Stimulated activated CD8-positive, alpha-beta memory T cell treated with anti-CD3 and anti-CD28 coated beads, Interleukin-4, amount 100 ng/mL, for 24 hours (primary cell): Measurements from ENCODE around the gene GYG2.
"Not testable (repeated sequence)": the region's sequence is repeated elsewhere in the genome, so short reads cannot be mapped to it uniquely, and the experiment has no call there.

Experiments
- DNase-seq: peaks from one replicate; pipeline ENCODE4 v3.0.0-alpha.2; 2020; ENCODE audit warnings: low read depth

GYG2 gene

DNA sequence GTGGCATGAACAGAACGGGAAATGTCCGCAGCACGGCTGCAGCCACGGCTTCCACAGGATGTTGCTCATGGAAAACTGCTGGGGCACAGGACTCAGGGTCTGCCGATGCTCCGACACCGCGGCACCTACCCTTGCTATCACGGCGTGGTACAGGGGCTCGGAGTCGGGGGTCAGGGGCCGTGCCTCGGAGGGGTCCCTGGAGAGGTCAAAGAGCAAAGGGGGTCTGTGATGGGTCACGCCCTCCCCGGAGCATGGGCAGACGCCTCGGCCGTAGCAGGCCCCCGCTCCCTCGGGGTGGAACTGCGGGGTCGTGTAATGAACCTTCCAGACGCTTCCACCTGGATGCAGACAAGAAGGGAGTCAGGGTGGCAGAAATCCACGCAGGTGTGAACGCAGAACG lies 78.6 kb downstream of the GYG2 start:
- no peak for DNase-seq

DNA sequence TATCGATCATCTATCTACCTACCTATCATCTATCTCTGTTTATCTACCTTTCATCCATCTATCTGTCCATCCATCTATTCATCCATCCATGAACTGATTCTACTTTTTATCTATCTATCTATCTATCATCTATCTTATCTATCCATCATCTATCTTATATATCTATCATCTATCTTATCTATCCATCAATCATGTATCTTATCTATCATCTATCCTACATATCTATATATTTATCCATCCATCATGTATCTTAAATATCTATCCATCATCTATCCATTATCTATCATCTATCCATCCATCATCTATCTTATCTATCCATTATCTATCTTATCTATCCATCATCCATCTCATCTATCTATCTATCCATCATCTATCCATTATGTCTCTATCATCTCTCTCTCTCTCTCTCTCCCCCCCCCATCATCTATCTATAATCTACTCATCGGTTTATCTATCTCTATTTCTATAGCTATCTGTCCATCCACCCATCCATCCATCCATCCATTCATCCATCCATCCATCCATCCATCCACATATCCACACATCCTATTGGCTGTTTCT lies 79.5 kb downstream of the GYG2 start:
- no peak for DNase-seq

DNA sequence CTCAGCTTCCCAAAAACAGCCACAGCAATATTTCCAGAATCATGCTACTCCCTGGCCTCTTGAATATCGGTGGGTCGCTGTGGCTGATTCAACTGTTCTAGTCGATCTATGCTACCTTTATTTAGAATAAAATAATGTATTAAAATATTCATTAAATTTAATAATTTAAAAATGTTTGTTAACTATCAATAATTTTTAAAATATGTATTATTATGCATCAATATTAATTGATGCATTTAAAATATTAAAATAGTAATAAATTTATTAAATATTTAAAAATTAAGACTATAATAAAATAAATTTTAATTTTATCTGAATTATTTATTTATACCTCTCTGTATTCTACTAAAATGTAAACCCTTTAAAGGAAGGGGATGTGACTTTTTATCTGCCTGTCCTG lies 81.4 kb downstream of the GYG2 start:
- no peak for DNase-seq

DNA sequence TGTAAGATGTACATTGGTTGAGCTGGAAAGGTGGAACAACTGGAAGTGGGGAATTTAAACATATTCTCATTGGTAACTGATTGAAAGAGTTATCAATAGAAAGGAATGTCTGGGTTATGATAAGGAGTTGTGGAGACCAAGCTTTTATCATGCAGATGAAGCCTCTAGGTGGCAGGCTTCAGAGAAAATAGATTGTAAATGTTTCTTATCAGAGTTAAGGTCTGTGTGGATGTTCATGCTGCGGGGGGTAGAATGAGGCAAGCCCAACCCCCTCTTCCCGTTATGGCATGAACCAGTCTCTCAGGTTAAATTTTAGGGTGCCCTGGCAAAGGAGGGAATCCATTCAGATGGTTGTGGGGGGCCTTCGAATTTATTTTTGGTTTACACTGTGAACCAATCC lies 84.4 kb downstream of the GYG2 start:
- DNase-seq, result no peak

DNA sequence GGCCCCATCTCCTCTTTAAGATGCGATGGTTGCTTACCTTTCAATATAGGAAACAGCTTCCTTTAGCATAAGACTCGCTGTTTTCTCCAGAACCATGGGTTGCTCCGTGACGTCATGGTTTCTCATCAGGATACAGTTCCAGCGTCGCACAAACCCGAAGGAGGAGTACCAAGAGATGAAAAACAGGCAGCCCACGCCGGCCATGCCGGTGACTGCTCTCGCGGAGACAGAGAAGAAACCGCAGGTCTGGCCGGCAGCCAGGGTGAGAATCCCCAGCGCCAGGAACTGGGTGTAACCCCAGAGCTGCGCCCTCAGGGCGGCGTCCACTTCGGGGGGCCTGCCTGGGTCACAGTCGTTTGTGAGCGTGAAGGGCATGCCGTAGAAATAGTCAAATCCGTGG lies 89.0 kb downstream of the GYG2 start:
- no peak for DNase-seq

DNA sequence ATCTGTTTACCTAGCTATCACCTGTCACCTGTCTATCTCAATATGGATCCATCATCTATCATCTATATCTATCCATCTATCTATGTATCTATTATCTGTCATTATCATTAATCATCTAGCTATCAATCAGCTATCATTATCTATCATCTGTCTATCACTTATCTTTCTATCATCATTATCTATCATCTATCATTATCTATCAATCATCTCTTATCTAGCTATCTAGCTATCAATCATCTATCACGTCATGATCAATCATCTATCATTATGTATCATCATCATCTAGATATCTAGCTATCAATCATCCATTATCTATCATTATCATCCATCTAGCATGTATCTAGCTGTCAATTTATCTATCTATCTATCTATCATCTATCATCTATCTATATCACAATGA lies 92.5 kb downstream of the GYG2 start:
- no peak for DNase-seq

DNA sequence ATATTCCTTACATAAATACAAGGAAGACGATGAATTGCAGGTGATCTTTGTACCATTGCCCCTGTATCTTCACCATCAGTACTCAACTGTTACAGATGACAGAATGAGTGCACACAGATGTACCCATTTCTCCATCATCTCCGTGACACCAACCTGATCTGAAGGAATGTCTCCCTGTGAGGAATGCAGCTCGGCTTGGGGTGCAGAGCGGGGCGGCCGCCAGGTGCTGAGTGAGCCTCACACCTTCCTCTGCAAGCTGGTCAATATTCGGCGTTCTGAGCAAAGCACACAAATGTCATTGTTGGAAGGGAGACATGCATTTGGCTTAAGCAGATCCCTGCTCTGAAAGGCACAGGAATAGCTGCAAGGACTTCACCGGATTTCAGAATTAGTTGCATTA lies 93.0 kb downstream of the GYG2 start:
- DNase-seq, result no peak

DNA sequence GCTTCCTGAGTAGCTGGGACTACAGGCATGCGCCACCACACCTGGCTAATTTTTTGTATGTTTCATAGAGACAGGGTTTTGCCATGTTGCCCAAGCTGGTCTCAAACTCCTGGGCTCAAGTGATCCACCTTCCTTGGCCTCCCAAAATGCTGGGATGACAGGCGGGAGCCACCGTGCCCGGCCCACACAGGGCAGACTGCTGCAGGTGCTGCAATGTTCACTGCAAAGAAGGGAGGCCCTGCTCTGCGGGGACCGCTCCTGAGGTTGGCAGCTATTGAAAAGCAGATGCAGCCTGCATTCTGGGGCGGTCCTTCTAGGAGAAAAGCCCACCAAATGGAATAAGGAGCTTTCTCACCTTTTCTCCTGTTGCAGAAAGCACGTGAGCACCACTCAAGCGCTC lies 95.4 kb downstream of the GYG2 start:
- DNase-seq, result no peak

DNA sequence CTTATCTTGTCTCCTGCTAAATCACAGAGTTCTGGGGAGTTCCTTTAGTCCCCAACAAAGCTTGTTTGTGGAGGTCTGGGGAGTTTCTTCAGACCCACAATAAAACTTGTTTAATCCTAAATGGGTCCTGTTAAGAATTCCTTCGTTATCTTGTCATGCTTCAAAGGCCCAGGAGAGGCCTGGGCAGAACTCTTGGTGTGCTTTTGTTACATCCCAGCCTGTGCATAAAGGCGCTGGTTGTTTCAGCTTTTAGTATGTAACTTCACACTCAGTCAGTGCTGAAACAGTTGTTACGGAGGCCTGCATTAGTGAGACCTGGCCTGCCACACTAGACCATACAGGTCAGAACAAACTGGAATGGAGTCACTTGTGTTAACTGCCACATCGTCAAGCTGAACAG lies 97.5 kb downstream of the GYG2 start:
- not testable (repeated sequence) for DNase-seq

DNA sequence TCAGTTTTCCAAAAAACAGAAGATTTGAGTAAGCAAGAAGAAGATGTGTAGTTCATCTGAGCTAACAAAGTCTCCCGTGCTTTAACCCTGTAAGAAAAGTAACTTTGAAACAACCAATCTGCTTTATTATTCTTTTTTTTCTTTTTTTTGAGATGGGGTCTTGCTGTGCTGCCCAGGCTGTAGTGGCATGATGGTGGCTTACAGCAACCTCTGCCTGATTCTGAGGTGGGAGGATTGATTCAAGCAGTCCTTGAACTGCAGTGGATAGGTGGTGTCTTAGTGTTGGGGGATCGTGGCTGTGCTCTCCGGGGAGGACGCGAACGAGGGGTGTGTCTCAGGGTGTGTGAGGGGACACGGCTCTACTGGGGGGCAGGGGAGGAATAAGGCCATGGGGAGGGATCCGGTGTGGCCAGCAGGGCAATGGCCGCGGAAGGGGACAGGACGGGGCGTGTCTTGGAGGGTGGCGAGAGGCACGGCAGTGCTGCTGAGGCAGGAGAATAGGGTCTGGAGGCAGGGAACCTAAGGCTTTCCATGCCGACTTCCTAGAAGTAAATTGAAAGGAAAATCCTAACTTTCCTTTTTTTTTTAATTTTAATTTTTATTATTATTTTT lies 98.0 kb downstream of the GYG2 start:
- no peak for DNase-seq

DNA sequence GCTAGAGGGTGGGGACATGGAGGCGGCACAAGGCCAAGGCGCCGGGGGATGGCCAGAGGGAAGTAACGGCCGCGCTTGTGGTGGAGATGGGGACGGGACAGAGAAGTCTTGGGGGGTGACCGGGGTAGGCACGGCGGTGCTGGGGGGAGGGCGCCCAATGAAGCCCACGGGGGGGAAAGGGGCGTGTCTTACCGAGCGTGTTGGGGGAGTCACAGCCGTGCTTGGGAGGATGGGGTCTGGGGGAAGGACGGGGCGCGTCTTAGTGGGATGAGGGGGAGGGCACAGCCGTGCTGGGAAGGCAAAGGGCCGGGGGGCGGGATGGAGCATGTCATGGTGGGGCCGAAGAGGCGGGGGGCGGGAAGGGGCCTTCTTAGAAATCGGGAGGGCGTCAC lies 99.5 kb downstream of the GYG2 start:
- DNase-seq, result no peak

DNA sequence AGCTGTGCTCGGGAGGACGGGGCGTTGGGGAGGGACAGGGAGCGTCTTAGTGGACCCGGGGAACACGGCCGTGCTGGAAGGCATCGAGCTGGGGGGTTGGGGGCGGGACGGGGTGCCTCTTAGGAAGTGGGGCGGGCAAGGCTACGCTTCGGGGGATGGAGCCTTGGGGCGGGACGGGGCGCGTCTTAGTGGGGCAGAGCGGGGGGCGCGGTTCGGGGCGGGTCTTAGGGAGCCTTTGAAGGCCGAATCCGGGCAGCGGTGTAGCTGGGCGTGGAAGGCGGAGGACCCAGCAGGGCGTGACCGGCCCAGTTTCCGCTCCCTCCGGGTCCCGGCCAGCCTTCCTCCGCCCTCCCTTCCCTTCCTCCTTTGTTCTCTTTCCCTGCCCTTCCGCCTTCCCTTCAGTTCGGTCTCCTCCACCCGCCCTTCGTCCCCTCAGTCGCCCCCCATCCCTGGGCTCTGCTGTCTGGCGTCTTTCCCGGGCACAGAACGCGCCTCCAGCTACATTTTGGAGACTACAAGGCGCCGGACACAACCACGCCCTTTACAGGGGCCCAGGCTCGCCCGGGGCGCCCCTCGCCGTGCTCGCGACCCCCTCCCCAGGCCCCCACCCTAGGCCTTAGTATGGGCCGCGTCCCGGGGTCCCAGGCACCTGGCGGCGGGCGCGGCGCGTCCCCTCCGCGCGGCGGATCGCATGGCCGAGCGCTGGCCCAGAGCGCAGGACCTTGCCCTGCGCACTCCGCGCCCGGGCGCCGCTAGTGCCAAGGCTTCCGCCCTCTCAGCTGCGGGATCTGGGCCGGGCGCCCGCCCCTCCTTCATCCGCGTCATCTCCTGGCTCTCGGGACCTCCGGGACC lies 100.1 kb downstream of the GYG2 start, which contains the start of gene ARSD:
ARSD (minus strand) TSS at position 757 of the 852 bp plus-strand sequence; CDS start at position 693, 64 bp downstream.
- peak; percentile 49 for DNase-seq

DNA sequence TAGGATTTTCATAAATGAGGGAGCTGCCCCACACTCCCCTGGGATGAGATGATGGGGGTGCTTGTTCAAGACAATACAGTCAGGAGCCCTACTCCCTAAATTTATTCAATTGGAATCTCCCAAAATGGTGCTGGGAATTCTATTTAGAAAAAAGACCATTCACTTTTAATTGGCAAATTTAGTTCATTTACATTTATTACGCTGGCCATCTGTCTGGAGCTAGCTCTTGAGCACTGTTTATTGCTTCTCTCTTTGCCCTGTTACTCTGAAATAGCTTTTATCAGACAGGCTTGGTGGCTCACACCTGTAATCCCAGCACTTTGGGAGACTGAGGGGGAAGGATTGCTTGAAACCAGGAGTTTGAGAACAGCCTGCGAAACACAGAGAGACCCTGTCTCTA lies 102.4 kb downstream of the GYG2 start:
- no peak for DNase-seq

DNA sequence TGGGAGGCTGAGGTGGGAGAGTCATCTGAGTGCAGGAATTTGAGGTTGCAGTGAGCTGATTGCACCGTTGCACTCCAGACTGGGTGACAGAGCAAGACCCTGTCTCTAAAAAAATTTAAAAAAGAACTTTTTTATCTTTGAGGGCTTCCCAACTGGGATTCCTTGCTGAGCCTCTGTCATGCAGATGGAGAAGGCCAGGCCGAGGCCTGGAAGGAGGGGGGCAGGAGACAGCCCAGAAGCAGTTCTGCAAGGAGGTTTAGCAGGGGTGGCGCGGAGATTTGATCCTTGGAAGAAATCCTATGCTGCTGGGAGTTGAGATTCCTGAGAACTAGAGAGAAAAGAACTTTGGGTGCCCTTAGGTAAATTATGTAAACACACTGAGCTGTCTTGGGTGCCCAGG lies 102.9 kb downstream of the GYG2 start:
- DNase-seq, result no peak
